HPDE6-E6E7 (cell line): ENCODE data around the gene ARSH.
"Not testable (repeated sequence)": the region's sequence is repeated elsewhere in the genome, so short reads cannot be mapped to it uniquely, and the experiment has no call there.

Experiments
- DNase-seq: peaks from one replicate; pipeline ENCODE4 v3.0.0; 2011; ENCODE audit warnings: missing footprints; ENCODE audit errors: extremely low spot score

ARSH gene

GRCh38 chrX:3006495-3006894, at the start of gene ARSH:
Gene ARSH (plus strand): TSS chrX:3006546. CDS start chrX:3006613, 67 bp downstream.
- no peak for DNase-seq

- no peak for DNase-seq
These were observed 48.1 kb upstream of the ARSH start for GRCh38 chrX:2958199-2958598.

GRCh38 chrX:2960861-2961515, 45.4 kb upstream of the ARSH start:
- DNase-seq, result no peak

GRCh38 chrX:2962381-2962780, 44.0 kb upstream of the ARSH start:
- no peak for DNase-seq

- not testable (repeated sequence) for DNase-seq
These were observed 42.9 kb upstream of the ARSH start for GRCh38 chrX:2963449-2963848.

GRCh38 chrX:2963992-2964794, 42.2 kb upstream of the ARSH start:
- not testable (repeated sequence) for DNase-seq

- DNase-seq, result no peak
These were observed 40.4 kb upstream of the ARSH start for GRCh38 chrX:2965965-2966364.

- DNase-seq, result no peak
These were observed 39.3 kb upstream of the ARSH start for GRCh38 chrX:2967012-2967411.

GRCh38 chrX:2967584-2967983, 38.8 kb upstream of the ARSH start:
- DNase-seq, result no peak

GRCh38 chrX:2967998-2968909, 38.1 kb upstream of the ARSH start:
- no peak for DNase-seq

GRCh38 chrX:2969021-2969420, 37.3 kb upstream of the ARSH start:
- DNase-seq, result no peak

- no peak for DNase-seq
These were observed 34.0 kb upstream of the ARSH start for GRCh38 chrX:2972391-2972790.

- DNase-seq, result no peak
These were observed 31.4 kb upstream of the ARSH start for GRCh38 chrX:2974961-2975360.

- not testable (repeated sequence) for DNase-seq
These were observed 27.7 kb upstream of the ARSH start for GRCh38 chrX:2978639-2979038.

- no peak for DNase-seq
These were observed 22.0 kb upstream of the ARSH start for GRCh38 chrX:2984342-2984741.

GRCh38 chrX:2989565-2989964, 16.8 kb upstream of the ARSH start:
- DNase-seq, result no peak

GRCh38 chrX:3010532-3010931, 4.2 kb downstream of the ARSH start:
- no peak for DNase-seq

- DNase-seq, result no peak
These were observed 11.1 kb downstream of the ARSH start for GRCh38 chrX:3017492-3017891.

GRCh38 chrX:3024176-3024575, 17.8 kb downstream of the ARSH start:
- DNase-seq, result no peak

- DNase-seq, result peak; percentile 17
These were observed 19.9 kb downstream of the ARSH start for GRCh38 chrX:3026074-3026815.

GRCh38 chrX:3029129-3029528, 22.8 kb downstream of the ARSH start:
- DNase-seq, result no peak

GRCh38 chrX:3037218-3037617, 30.9 kb downstream of the ARSH start:
- no peak for DNase-seq
